Caco-2 (cell line): ENCODE measurements around the gene TEX35. TPM values are rescaled to one million over a fixed set of nuclear protein-coding genes. Genes with fewer than 3 reads are reported as not detected.

Source experiments
- BruUV-seq: library from RNA; stranded (reverse); fragments of 400-500 nt; replicated peaks from 2 replicates; lab custom pipeline; 2021; lab: Mats Ljungman, UMichigan
- CTCF ChIA-PET: fragments of 300-600 bp; sonication (Branson Sonifier 250); formaldehyde crosslinking; loops from one replicate; lab custom pipeline; 2022; ENCODE audit warnings: antibody characterized with exemption; lab: Charles Lee
- POLR2A ChIA-PET: fragments of 300-600 bp; sonication (Branson Sonifier 250); formaldehyde crosslinking; loops from one replicate; lab custom pipeline; 2022; ENCODE audit warnings: antibody characterized with exemption; lab: Charles Lee
- DNase-seq, 2 experiments: peaks; one replicate each; pipeline versions ENCODE4 v3.0.0 to v3.0.0-alpha.2; 2020 to 2022
- H3K27me3 ChIP-seq: replicated peaks from 2 replicates; pipeline ENCODE4 v1.6.0; 2011; ENCODE audit warnings: low read length; ENCODE audit not compliant: control insufficient read depth, insufficient read depth
- H3K36me3 ChIP-seq: 2 replicates; pipeline ENCODE4 v1.5.1; 2011; ENCODE audit warnings: low read length; ENCODE audit not compliant: control insufficient read depth, insufficient read depth
- H3K4me1 ChIP-seq: fragments of 250-450 bp; sonication (Bioruptor Pico); 2 replicates; pipeline ENCODE4 v1.5.1; 2020; ENCODE audit warnings: mild to moderate bottlenecking
- H3K4me3 ChIP-seq: 2 replicates; pipeline ENCODE4 v1.5.1; 2011; ENCODE audit warnings: low read depth, mild to moderate bottlenecking, control low read depth, low read length
- H3K9me3 ChIP-seq: fragments of 250-450 bp; sonication (Bioruptor Pico); 2 replicates; pipeline ENCODE4 v1.5.1; 2020; ENCODE audit warnings: mild to moderate bottlenecking, moderate library complexity
- H3K27ac Mint-ChIP-seq: one replicate; pipeline ENCODE4 v1.8.0; 2022; ENCODE audit warnings: mixed read lengths; ENCODE audit not compliant: unreplicated experiment
- H3K27me3 Mint-ChIP-seq: one replicate; pipeline ENCODE4 v1.8.0; 2022; ENCODE audit warnings: mixed read lengths; ENCODE audit not compliant: insufficient read depth, unreplicated experiment
- H3K36me3 Mint-ChIP-seq: one replicate; pipeline ENCODE4 v1.8.0; 2022; ENCODE audit warnings: mild to moderate bottlenecking, mixed read lengths; ENCODE audit not compliant: insufficient read depth, unreplicated experiment
- H3K4me1 Mint-ChIP-seq: one replicate; pipeline ENCODE4 v1.8.0; 2022; ENCODE audit warnings: low read depth, mixed read lengths; ENCODE audit not compliant: unreplicated experiment
- H3K4me3 Mint-ChIP-seq: one replicate; pipeline ENCODE4 v1.8.0; 2022; ENCODE audit warnings: mild to moderate bottlenecking, moderate library complexity, mixed read lengths; ENCODE audit not compliant: unreplicated experiment
- H3K9me3 Mint-ChIP-seq: one replicate; pipeline ENCODE4 v1.8.0; 2022; ENCODE audit warnings: mixed read lengths; ENCODE audit not compliant: unreplicated experiment
- CTCF ChIP-seq, 2 experiments: fragments of 200-600 bp in 1 of 2; IDR thresholded peaks; 1 replicate in 1 of 2; 2 replicates in 1 of 2; pipeline versions ENCODE4 v1.5.1 to v1.8.0; 2011 to 2022; ENCODE audit warnings: antibody characterized with exemption in 1 of 2, control low read depth in 1 of 2, inconsistent platforms in 1 of 2, low read depth in 1 of 2, low read length in 1 of 2, mild to moderate bottlenecking in 1 of 2, moderate library complexity in 1 of 2; ENCODE audit not compliant: insufficient read depth in 1 of 2, severe bottlenecking in 1 of 2, unreplicated experiment in 1 of 2
- intact Hi-C: fragments of 100-400 bp; cut with micrococcal nuclease; formaldehyde crosslinking; loops from one replicate; pipeline ENCODE4 v1.10.0; 2022; ENCODE audit not compliant: unreplicated experiment
- total RNA-seq: library from RNA; stranded (reverse); gene quantifications from 2 replicates; pipeline ENCODE4 v1.2.3, GENCODE V29; 2022

Gene TEX35
- total RNA-seq, 1 experiment from 2014 or later = not detected

- H3K4me1 ChIP-seq = no peaks in the 10 kb centered on the region
- BruUV-seq = no TSS peak
- no peaks in the 10 kb centered on the region for H3K4me1 Mint-ChIP-seq
- intact Hi-C loops = no loop called here
- H3K27me3 Mint-ChIP-seq = no peaks in the 10 kb centered on the region
- TF ChIP-seq CTCF (IDR thresholded peaks at IDR 0.05; ENCODE audit: insufficient read depth in 1 of 2, low read depth in 1 of 2, low read length in 1 of 2, severe bottlenecking in 1 of 2, unreplicated experiment in 1 of 2) = no peak
- no peak overlapping the region for H3K4me3 Mint-ChIP-seq
- H3K4me3 ChIP-seq = no peak overlapping the region
- CTCF ChIA-PET = no interaction called here
- H3K9me3 ChIP-seq = no peaks in the 10 kb centered on the region
- H3K27me3 ChIP-seq = no peaks in the 10 kb centered on the region
- DNase-seq = no peak
- H3K36me3 Mint-ChIP-seq = no peaks in the 10 kb centered on the region
- no peaks in the 10 kb centered on the region for H3K9me3 Mint-ChIP-seq
- H3K36me3 ChIP-seq = no peaks in the 10 kb centered on the region
- POLR2A ChIA-PET = no interaction called here
- H3K27ac Mint-ChIP-seq = no peak overlapping the region
These were observed 26.5 kb upstream of the TEX35 start for GRCh38 chr1:178486100-178487069.

GRCh38 chr1:178487070-178487615, 25.8 kb upstream of the TEX35 start:
- Histone ChIP-seq H3K27me3 (no peaks in the 10 kb centered on the region), H3K36me3 (no peaks in the 10 kb centered on the region), H3K4me1 (no peaks in the 10 kb centered on the region), H3K9me3 (no peaks in the 10 kb centered on the region), H3K4me3 (no peak overlapping the region)
- no peak for DNase-seq
- H3K27ac Mint-ChIP-seq = no peak overlapping the region
- H3K9me3 Mint-ChIP-seq = no peaks in the 10 kb centered on the region
- ChIA-PET CTCF (no interaction called here), POLR2A (no interaction called here)
- BruUV-seq = no TSS peak
- H3K36me3 Mint-ChIP-seq = no peaks in the 10 kb centered on the region
- no peaks in the 10 kb centered on the region for H3K4me1 Mint-ChIP-seq
- no peak overlapping the region for H3K4me3 Mint-ChIP-seq
- no peak for TF ChIP-seq CTCF (IDR thresholded peaks at IDR 0.05; ENCODE audit: insufficient read depth in 1 of 2, low read depth in 1 of 2, low read length in 1 of 2, severe bottlenecking in 1 of 2, unreplicated experiment in 1 of 2)
- intact Hi-C loops = no loop called here
- H3K27me3 Mint-ChIP-seq = no peaks in the 10 kb centered on the region

GRCh38 chr1:178488393-178488792, 24.5 kb upstream of the TEX35 start:
- no peaks in the 10 kb centered on the region for H3K9me3 Mint-ChIP-seq
- Histone ChIP-seq H3K9me3 (no peaks in the 10 kb centered on the region), H3K27me3 (no peaks in the 10 kb centered on the region), H3K4me1 (no peaks in the 10 kb centered on the region), H3K4me3 (no peak overlapping the region), H3K36me3 (no peaks in the 10 kb centered on the region)
- TF ChIP-seq CTCF (IDR thresholded peaks at IDR 0.05; ENCODE audit: insufficient read depth in 1 of 2, low read depth in 1 of 2, low read length in 1 of 2, severe bottlenecking in 1 of 2, unreplicated experiment in 1 of 2) = no peak
- H3K4me1 Mint-ChIP-seq = no peaks in the 10 kb centered on the region
- CTCF ChIA-PET = no interaction called here
- no peak overlapping the region for H3K4me3 Mint-ChIP-seq
- BruUV-seq = no TSS peak
- intact Hi-C loops = no loop called here
- DNase-seq = no peak
- no peak overlapping the region for H3K27ac Mint-ChIP-seq
- H3K27me3 Mint-ChIP-seq = no peaks in the 10 kb centered on the region
- H3K36me3 Mint-ChIP-seq = no peaks in the 10 kb centered on the region
- POLR2A ChIA-PET = no interaction called here
